ENCODE results near the gene P2RX1. TPM values are rescaled to one million over a fixed set of nuclear protein-coding genes. Genes with fewer than 3 reads are reported as not detected.

The P2RX1 gene
- total RNA-seq, 4 donors from 2014 or later: 0.25 to 2.6 (median 1.2) TPM

DNA sequence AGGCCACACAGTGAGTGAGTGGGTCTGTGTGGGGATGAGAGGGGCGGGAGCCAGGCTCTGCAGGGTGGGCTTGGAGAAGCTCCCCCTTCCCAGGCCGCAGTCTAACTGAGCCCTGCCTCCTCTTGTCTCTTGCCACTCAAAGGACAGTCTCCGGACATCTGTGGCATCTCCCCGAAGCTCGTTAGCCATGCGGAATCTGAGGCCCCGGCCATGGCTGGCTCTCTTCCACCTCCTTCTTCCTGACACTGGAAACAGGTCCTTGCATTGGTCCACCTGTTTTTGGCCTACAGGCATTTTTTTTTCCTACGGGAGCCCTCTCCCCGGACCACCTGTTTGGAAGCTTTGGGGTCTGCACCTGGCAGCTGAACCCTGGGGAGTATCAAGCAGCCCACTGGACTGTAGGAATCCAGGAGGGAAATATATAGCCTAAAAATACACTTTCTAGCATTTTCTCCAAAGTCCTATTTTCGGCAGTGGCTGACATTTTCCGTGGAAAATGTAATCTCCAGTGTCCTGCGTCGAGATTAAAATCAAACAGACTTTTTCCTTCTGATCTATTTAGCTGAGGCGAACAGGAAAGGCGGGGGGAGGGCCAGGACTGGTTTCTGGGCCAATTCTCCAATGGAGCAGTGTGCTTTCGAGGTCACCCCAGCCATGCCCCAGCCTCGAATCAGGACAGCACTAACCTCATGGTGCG, 38.9 kb upstream of the P2RX1 start:
- Histone ChIP-seq H3K27ac (no peak overlapping the region), H3K27me3 (no peaks in the 10 kb centered on the region), H3K4me1 (no peaks in the 10 kb centered on the region), H3K36me3 (no peaks in the 10 kb centered on the region), H3K9me3 (no peaks in the 10 kb centered on the region), H3K4me3 (no peak overlapping the region)
- 65% methylated on average over 18 of the region's 18 CpGs for WGBS
- TF ChIP-seq POLR2AphosphoS5 (IDR thresholded peaks at IDR 0.05) (no peak), EP300 (IDR thresholded peaks at IDR 0.05) (no peak), POLR2A (IDR thresholded peaks at IDR 0.05) (no peak)
- TF ChIP-seq, protein P1, sequence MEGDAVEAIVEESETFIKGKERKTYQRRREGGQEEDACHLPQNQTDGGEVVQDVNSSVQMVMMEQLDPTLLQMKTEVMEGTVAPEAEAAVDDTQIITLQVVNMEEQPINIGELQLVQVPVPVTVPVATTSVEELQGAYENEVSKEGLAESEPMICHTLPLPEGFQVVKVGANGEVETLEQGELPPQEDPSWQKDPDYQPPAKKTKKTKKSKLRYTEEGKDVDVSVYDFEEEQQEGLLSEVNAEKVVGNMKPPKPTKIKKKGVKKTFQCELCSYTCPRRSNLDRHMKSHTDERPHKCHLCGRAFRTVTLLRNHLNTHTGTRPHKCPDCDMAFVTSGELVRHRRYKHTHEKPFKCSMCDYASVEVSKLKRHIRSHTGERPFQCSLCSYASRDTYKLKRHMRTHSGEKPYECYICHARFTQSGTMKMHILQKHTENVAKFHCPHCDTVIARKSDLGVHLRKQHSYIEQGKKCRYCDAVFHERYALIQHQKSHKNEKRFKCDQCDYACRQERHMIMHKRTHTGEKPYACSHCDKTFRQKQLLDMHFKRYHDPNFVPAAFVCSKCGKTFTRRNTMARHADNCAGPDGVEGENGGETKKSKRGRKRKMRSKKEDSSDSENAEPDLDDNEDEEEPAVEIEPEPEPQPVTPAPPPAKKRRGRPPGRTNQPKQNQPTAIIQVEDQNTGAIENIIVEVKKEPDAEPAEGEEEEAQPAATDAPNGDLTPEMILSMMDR (IDR thresholded peaks at IDR 0.05): no peak
- DNase-seq (ENCODE audit: low spot score in 2 of 2): no peak

DNA sequence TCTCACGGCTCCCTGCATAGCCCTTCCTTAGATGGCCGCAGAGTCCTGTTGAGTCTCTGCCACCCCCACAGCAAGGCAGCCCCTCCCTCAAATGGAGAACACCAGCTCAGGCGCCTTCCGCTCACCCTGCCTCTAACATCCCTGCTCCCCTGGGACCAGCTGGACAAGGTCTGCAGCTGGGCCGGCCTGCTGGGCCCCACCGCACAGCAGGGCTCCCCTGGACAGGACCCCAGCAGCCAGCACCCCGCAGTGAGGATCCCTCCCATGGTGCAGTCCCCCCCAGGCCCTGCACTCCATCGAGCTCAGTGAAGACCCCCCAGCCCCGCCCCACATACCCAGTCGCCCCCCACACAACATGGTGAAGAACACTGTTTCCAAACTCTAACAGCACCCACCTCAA, 37.8 kb upstream of the P2RX1 start:
- Histone ChIP-seq H3K36me3 (no peaks in the 10 kb centered on the region), H3K27ac (no peak overlapping the region), H3K27me3 (no peaks in the 10 kb centered on the region), H3K4me1 (no peaks in the 10 kb centered on the region), H3K9me3 (no peaks in the 10 kb centered on the region), H3K4me3 (no peak overlapping the region)
- TF ChIP-seq POLR2A (IDR thresholded peaks at IDR 0.05) (no peak), EP300 (IDR thresholded peaks at IDR 0.05) (no peak), POLR2AphosphoS5 (IDR thresholded peaks at IDR 0.05) (no peak)
- TF ChIP-seq, protein P1 (IDR thresholded peaks at IDR 0.05): no peak
- no peak for DNase-seq (ENCODE audit: low spot score in 2 of 2)
- 94% methylated on average over 5 of the region's 10 CpGs for WGBS

DNA sequence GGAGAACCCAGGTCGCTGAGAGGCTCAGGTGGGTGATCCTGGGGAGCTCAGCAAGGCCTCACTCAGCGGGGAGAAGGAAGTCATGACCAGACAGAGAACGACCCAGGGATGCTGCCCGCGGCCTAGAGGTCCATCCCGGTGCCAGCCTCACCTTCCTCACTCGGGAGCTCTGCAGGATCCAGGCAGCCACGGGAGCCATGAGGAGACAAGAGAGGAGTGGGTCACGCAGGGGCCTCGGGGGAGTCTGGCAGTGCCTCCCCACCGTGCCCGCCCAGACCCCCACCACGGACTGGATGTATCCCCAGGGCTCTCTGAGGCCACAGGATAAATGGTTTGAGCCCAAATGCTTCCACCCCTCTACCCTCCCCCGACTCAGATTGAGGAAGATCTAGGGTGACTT, 37.3 kb upstream of the P2RX1 start:
- Histone ChIP-seq H3K4me1 (no peaks in the 10 kb centered on the region), H3K9me3 (no peaks in the 10 kb centered on the region), H3K4me3 (no peak overlapping the region), H3K27ac (no peak overlapping the region), H3K27me3 (no peaks in the 10 kb centered on the region), H3K36me3 (no peaks in the 10 kb centered on the region)
- DNase-seq (ENCODE audit: low spot score in 2 of 2): no peak
- WGBS: 74% methylated on average over 4 of the region's 14 CpGs
- TF ChIP-seq POLR2AphosphoS5 (IDR thresholded peaks at IDR 0.05) (no peak), POLR2A (IDR thresholded peaks at IDR 0.05) (no peak)

DNA sequence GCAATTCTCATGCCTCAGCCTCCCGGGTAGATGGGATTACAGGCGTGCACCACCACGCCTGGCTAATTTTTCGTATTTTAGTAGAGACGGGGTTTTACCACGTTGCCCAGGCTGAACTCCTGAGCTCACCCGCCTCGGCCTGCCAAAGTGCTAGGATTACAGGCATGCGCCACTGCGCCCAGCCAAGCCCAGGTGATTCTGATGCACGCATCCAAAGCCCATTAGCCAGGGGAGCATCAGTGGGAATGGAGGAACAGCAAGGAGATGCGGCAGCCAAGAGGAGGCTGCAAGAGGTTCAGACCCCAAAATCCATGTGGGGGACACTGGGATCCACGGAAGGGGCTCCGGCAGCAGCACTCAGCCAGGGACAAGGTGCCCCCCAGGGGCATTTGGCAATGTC, 35.9 kb upstream of the P2RX1 start:
- Histone ChIP-seq H3K4me1 (no peaks in the 10 kb centered on the region), H3K9me3 (no peaks in the 10 kb centered on the region), H3K36me3 (no peaks in the 10 kb centered on the region), H3K27me3 (no peaks in the 10 kb centered on the region), H3K27ac (no peak overlapping the region), H3K4me3 (no peak overlapping the region)
- no peak for DNase-seq (ENCODE audit: low spot score in 2 of 2)
- TF ChIP-seq, protein P1 (IDR thresholded peaks at IDR 0.05): no peak
- TF ChIP-seq POLR2AphosphoS5 (IDR thresholded peaks at IDR 0.05) (no peak), POLR2A (IDR thresholded peaks at IDR 0.05) (no peak), EP300 (IDR thresholded peaks at IDR 0.05) (no peak)
- 95% methylated on average over 13 of the region's 14 CpGs for WGBS

DNA sequence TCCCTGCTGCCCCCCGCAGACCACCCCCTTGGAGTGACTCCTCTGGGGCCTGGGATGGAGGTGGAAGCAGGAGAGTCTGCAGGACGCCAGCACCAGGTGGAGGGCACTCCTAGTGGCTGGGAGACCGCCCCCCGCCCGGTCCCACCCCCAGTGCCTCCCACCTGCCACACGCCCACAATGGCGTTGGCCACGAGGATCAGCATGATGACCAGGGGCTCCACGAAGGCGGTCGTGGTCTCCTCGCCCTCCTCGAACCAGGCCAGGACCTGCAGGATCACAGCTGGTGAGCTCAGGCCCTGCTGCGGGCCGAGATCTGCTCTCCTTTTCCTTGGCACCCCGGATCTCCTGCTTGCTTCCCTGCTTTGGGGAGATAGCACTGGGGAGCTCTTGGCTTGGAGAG, 35.2 kb upstream of the P2RX1 start:
- Histone ChIP-seq H3K9me3 (no peaks in the 10 kb centered on the region), H3K4me1 (no peaks in the 10 kb centered on the region), H3K36me3 (no peaks in the 10 kb centered on the region)

More for the DNA sequence above, 35.2 kb upstream of the P2RX1 start:
- H3K27ac ChIP-seq: no peak overlapping the region
- TF ChIP-seq POLR2A (IDR thresholded peaks at IDR 0.05) (no peak), POLR2AphosphoS5 (IDR thresholded peaks at IDR 0.05) (no peak), EP300 (IDR thresholded peaks at IDR 0.05) (no peak)
- TF ChIP-seq, protein P1 (IDR thresholded peaks at IDR 0.05): no peak
- 92% methylated on average over 5 of the region's 16 CpGs for WGBS
- no peaks in the 10 kb centered on the region for H3K27me3 ChIP-seq
- DNase-seq (ENCODE audit: low spot score in 2 of 2): no peak
- no peak overlapping the region for H3K4me3 ChIP-seq

All from suprapubic skin (tissue), 4 donors.